B cell (primary cell): ENCODE data around the gene ATG4B. TPM values are rescaled to one million over a fixed set of nuclear protein-coding genes. Genes with fewer than 3 reads are reported as not detected.

Experiments
- ATAC-seq: fragments of 200-7000 bp; cut with Tn5 transposase; one replicate; pipeline ENCODE4 v1.10.0; 2021; ENCODE audit warnings: low read depth, mild to moderate bottlenecking, moderate number of reproducible peaks, moderate library complexity
- CTCF ChIA-PET: fragments of 350-600 bp; sonication (Branson Sonifier 250); formaldehyde crosslinking; loops from one replicate; lab custom pipeline; 2021; ENCODE audit warnings: antibody characterized with exemption, inconsistent platforms; lab: Charles Lee
- POLR2A ChIA-PET: fragments of 350-600 bp; sonication (Branson Sonifier 250); formaldehyde crosslinking; loops from one replicate; lab custom pipeline; 2021; ENCODE audit warnings: antibody characterized with exemption; lab: Charles Lee
- DNase-seq: peaks from one replicate; pipeline ENCODE4 v3.0.0; 2013
- H2AFZ ChIP-seq: 2 replicates; pipeline ENCODE4 v1.6.1; 2012; ENCODE audit warnings: mild to moderate bottlenecking, low read depth, low read length; ENCODE audit not compliant: insufficient read depth, poor library complexity, severe bottlenecking
- H3K27ac ChIP-seq, 2 donors: 1 replicate in 1 of 2; 2 replicates in 1 of 2; pipeline ENCODE4 v1.5.1; 2012 to 2013; ENCODE audit warnings: low read length in 2 of 2, mild to moderate bottlenecking in 2 of 2, moderate library complexity in 1 of 2
- H3K27me3 ChIP-seq, 4 experiments: fragments of 200-600 bp in 1 of 4; sonication (generic) in 1 of 4; replicated peaks in 1 of 4; 1 replicate in 2 of 4; 2 replicates in 2 of 4; pipeline versions ENCODE4 v1.6.1 to v1.7.0; 2013 to 2016; ENCODE audit warnings: low read length in 3 of 4, mild to moderate bottlenecking in 2 of 4, mixed read lengths in 1 of 4, moderate library complexity in 1 of 4; ENCODE audit not compliant: insufficient read depth in 4 of 4, control insufficient read depth in 3 of 4; ENCODE audit errors: control extremely low read depth in 1 of 4
- H3K36me3 ChIP-seq, 2 experiments: replicated peaks in 1 of 2; 1 replicate in 1 of 2; 2 replicates in 1 of 2; pipeline versions ENCODE4 v1.6.1 to v1.7.1; 2013; ENCODE audit warnings: low read length in 1 of 2; ENCODE audit not compliant: insufficient read depth in 2 of 2, control insufficient read depth in 1 of 2; ENCODE audit errors: control extremely low read depth in 1 of 2, extremely low read depth in 1 of 2
- H3K4me1 ChIP-seq, 2 donors: fragments of 200-600 bp in 1 of 2; sonication (generic) in 1 of 2; 1 replicate in 1 of 2; 2 replicates in 1 of 2; pipeline versions ENCODE4 v1.5.1 to v1.6.1; 2013 to 2017; ENCODE audit warnings: low read length in 2 of 2; ENCODE audit not compliant: control insufficient read depth in 2 of 2, insufficient read depth in 2 of 2
- H3K4me2 ChIP-seq: replicated peaks from 2 replicates; pipeline ENCODE3; 2012; ENCODE audit warnings: mild to moderate bottlenecking, low read depth, low read length; ENCODE audit not compliant: poor library complexity, severe bottlenecking
- H3K4me3 ChIP-seq, 5 experiments: fragments of 200-600 bp in 1 of 5; sonication (generic) in 1 of 5; 1 replicate in 3 of 5; 2 replicates in 2 of 5; pipeline versions ENCODE4 v1.5.1 to v1.7.0; 2011 to 2016; ENCODE audit warnings: low read length in 4 of 5, mild to moderate bottlenecking in 4 of 5, low read depth in 2 of 5, control low read depth in 1 of 5, moderate library complexity in 1 of 5; ENCODE audit not compliant: insufficient read depth in 1 of 5; ENCODE audit errors: control extremely low read depth in 1 of 5, extremely low read depth in 1 of 5
- H3K79me2 ChIP-seq: fragments of 200-600 bp; sonication (generic); one replicate; pipeline ENCODE4 v1.6.0; 2016; ENCODE audit warnings: low read length; ENCODE audit not compliant: control insufficient read depth, insufficient read depth
- H3K9ac ChIP-seq: fragments of 200-600 bp; sonication (generic); 2 replicates; pipeline ENCODE4 v1.6.1; 2017; ENCODE audit warnings: mild to moderate bottlenecking, low read length, moderate library complexity
- H3K9me3 ChIP-seq, 3 donors: one replicate each; pipeline versions ENCODE4 v1.6.1 to v1.7.1; 2013; ENCODE audit warnings: low read length in 2 of 3; ENCODE audit not compliant: control insufficient read depth in 2 of 3, insufficient read depth in 1 of 3; ENCODE audit errors: control extremely low read depth in 1 of 3
- H4K20me1 ChIP-seq: 2 replicates; pipeline ENCODE4 v1.6.0; 2012; ENCODE audit warnings: mild to moderate bottlenecking, low read length; ENCODE audit not compliant: insufficient read depth, control insufficient read depth, poor library complexity, severe bottlenecking
- H3K27ac Mint-ChIP-seq: one replicate; pipeline ENCODE4 v1.8.0; 2021; ENCODE audit warnings: mixed read lengths
- H3K27me3 Mint-ChIP-seq: one replicate; pipeline ENCODE4 v1.8.0; 2021; ENCODE audit warnings: mixed read lengths
- H3K4me1 Mint-ChIP-seq: one replicate; pipeline ENCODE4 v1.8.0; 2021; ENCODE audit warnings: mixed read lengths
- H3K4me3 Mint-ChIP-seq: one replicate; pipeline ENCODE4 v1.8.0; 2021; ENCODE audit warnings: mixed read lengths
- H3K9me3 Mint-ChIP-seq: one replicate; pipeline ENCODE4 v1.8.0; 2022; ENCODE audit warnings: mixed read lengths; ENCODE audit not compliant: insufficient read depth
- CTCF ChIP-seq: fragments of 200-600 bp; IDR thresholded peaks from one replicate; pipeline ENCODE4 v1.8.0; 2022; ENCODE audit warnings: antibody characterized with exemption, mild to moderate bottlenecking
- EZH2 ChIP-seq: IDR thresholded peaks from 2 replicates; pipeline ENCODE4 v1.6.1; 2012; ENCODE audit warnings: borderline replicate concordance, low read depth, mild to moderate bottlenecking, moderate library complexity, low read length; ENCODE audit not compliant: insufficient read depth, poor library complexity, severe bottlenecking
- WGBS: methylation state at CpG from one replicate; pipeline ENCODE4 v1.1.5; 2013; ENCODE audit warnings: missing lambda C conversion rate; ENCODE audit not compliant: insufficient coverage; 5-methylcytosine and 5-hydroxymethylcytosine counted together
- intact Hi-C: fragments of 100-400 bp; cut with micrococcal nuclease; formaldehyde crosslinking; loops from one replicate; pipeline ENCODE4 v1.10.0; 2022
- polyA plus RNA-seq: library from polyadenylated mRNA; depleted of rRNA; stranded (reverse); fragments of >200 nt; gene quantifications from 2 replicates; pipeline ENCODE4 v1.2.3, GENCODE V29; 2012
- total RNA-seq, 2 donors: library from RNA; stranded (reverse); fragments of 120-200 nt in 1 of 2; gene quantifications; 1 replicate in 1 of 2; 2 replicates in 1 of 2; pipeline versions ENCODE4 v1.2.3 to v1.2.4, GENCODE V29; 2013 to 2022

The ATG4B gene
- total and polyA plus RNA-seq, 2 donors (not counting 1 experiment from before 2014, with no cell fraction given), result 130 TPM

- CTCF ChIA-PET, result interaction anchor here (0.6 to 1.2 kb wide), 8 partner anchors 19 to 684 kb away, joined by 3 read pairs; no protein-coding TSS in a partner anchor
- Histone ChIP-seq H3K4me3 (no peak overlapping the region), H3K27me3 (no peaks in the 10 kb centered on the region), H3K4me1 (no peaks in the 10 kb centered on the region), H4K20me1 (no peaks in the 10 kb centered on the region), H3K9me3 (no peaks in the 10 kb centered on the region), H3K79me2 (no peaks in the 10 kb centered on the region), H3K4me2 (no peak overlapping the region), H3K27ac (no peak overlapping the region), H3K9ac (no peak overlapping the region), H3K36me3 (peaks cover 0 to 5% of the 10 kb centered on the region in 2 experiments), H2AFZ (no peak overlapping the region)
- H3K27ac Mint-ChIP-seq, result no peak overlapping the region
- ATAC-seq, result no peak
- no peaks in the 10 kb centered on the region for H3K4me1 Mint-ChIP-seq
- DNase-seq, result no peak
- no peak overlapping the region for H3K4me3 Mint-ChIP-seq
- WGBS, result 100% methylated on average over 1 of the region's 1 CpG
- no peaks in the 10 kb centered on the region for H3K27me3 Mint-ChIP-seq
- intact Hi-C loops, result no loop called here
- TF ChIP-seq CTCF (no peak), EZH2 (no peak)
- POLR2A ChIA-PET, result no interaction called here
- H3K9me3 Mint-ChIP-seq, result no peaks in the 10 kb centered on the region
These were observed 39.0 kb upstream of the ATG4B start for GRCh38 chr2:241598487-241598886.

GRCh38 chr2:241599615-241600014 lies 37.9 kb upstream of the ATG4B start:
- Mint-ChIP-seq H3K4me3 (no peak overlapping the region), H3K27ac (no peak overlapping the region), H3K9me3 (no peaks in the 10 kb centered on the region), H3K27me3 (no peaks in the 10 kb centered on the region), H3K4me1 (no peaks in the 10 kb centered on the region)
- H4K20me1 ChIP-seq, result no peaks in the 10 kb centered on the region
- CTCF ChIA-PET, result no interaction called here
- no peak overlapping the region for H2AFZ ChIP-seq
- intact Hi-C loops, result no loop called here
- H3K4me3 ChIP-seq, result no peak overlapping the region
- no peak overlapping the region for H3K27ac ChIP-seq
- H3K79me2 ChIP-seq, result no peaks in the 10 kb centered on the region
- TF ChIP-seq CTCF (no peak), EZH2 (no peak)
- DNase-seq (no peak), ATAC-seq (no peak)
- H3K27me3 ChIP-seq, result no peaks in the 10 kb centered on the region
- H3K4me1 ChIP-seq, result no peaks in the 10 kb centered on the region
- POLR2A ChIA-PET, result no interaction called here
- WGBS, result 100% methylated on average over 3 of the region's 6 CpGs
- H3K9me3 ChIP-seq, result no peaks in the 10 kb centered on the region
- no peak overlapping the region for H3K9ac ChIP-seq
- H3K36me3 ChIP-seq, result peaks cover 0 to 5% of the 10 kb centered on the region in 2 experiments
- no peak overlapping the region for H3K4me2 ChIP-seq
